Esophagus muscularis mucosa (tissue), 4 donors: Measurements from ENCODE around the gene MTHFD2L. TPM values are rescaled to one million over a fixed set of nuclear protein-coding genes. Genes with fewer than 3 reads are reported as not detected.

ENCODE experiments used
- DNase-seq: peaks from one replicate; pipeline ENCODE4 v3.0.0-alpha.2; 2017; ENCODE audit errors: extremely low spot score
- H3K27ac ChIP-seq, 4 donors: fragments of 200-600 bp; sonication (generic); replicated peaks in 1 of 4; 1 replicate in 3 of 4; 2 replicates in 1 of 4; pipeline ENCODE4 v1.5.1; 2016 to 2019; ENCODE audit warnings: mild to moderate bottlenecking in 1 of 4
- H3K27me3 ChIP-seq, 4 donors: fragments of 200-600 bp; sonication (generic); one replicate each; pipeline versions ENCODE4 v1.5.1 to v1.6.0; 2016 to 2019
- H3K36me3 ChIP-seq, 4 donors: fragments of 200-600 bp; sonication (generic); one replicate each; pipeline ENCODE4 v1.5.1; 2016 to 2019
- H3K4me1 ChIP-seq, 4 donors: fragments of 200-600 bp; sonication (generic); one replicate each; pipeline ENCODE4 v1.5.1; 2016 to 2019
- H3K4me3 ChIP-seq, 4 donors: fragments of 200-600 bp; sonication (generic); 1 replicate in 2 of 4; 2 replicates in 2 of 4; pipeline ENCODE4 v1.5.1; 2016 to 2019; ENCODE audit warnings: mild to moderate bottlenecking in 4 of 4, moderate library complexity in 1 of 4
- H3K9me3 ChIP-seq, 4 donors: fragments of 200-600 bp; sonication (generic); 1 replicate in 3 of 4; 2 replicates in 1 of 4; pipeline ENCODE4 v1.5.1; 2016 to 2019
- CTCF ChIP-seq, 3 experiments: fragments of 200-600 bp in 2 of 3; fragments of 450-650 bp in 1 of 3; sonication (generic) in 2 of 3; IDR thresholded peaks; one replicate each; pipeline ENCODE4 v1.5.1; 2017 to 2019; ENCODE audit warnings: antibody characterized with exemption in 3 of 3, mild to moderate bottlenecking in 2 of 3, moderate library complexity in 1 of 3
- EP300 ChIP-seq: sonication (generic); formaldehyde crosslinking; IDR thresholded peaks from one replicate; pipeline ENCODE4 v1.6.1; 2017; ENCODE audit warnings: antibody characterized with exemption
- POLR2A ChIP-seq: fragments of 450-650 bp; IDR thresholded peaks from one replicate; pipeline ENCODE4 v1.6.1; 2017; ENCODE audit warnings: antibody characterized with exemption, moderate library complexity, mild to moderate bottlenecking, low read depth
- POLR2AphosphoS5 ChIP-seq, 2 donors: sonication (generic); formaldehyde crosslinking; IDR thresholded peaks; one replicate each; pipeline ENCODE4 v1.6.1; 2017; ENCODE audit warnings: antibody characterized with exemption in 2 of 2
- WGBS: methylation state at CpG from one replicate; pipeline ENCODE4 v1.1.5; 2018; 5-methylcytosine and 5-hydroxymethylcytosine counted together
- intact Hi-C: fragments of 100-400 bp; cut with DNase I; formaldehyde crosslinking; loops from one replicate; pipeline ENCODE4 v1.15.1; 2023
- total RNA-seq, 4 donors: library from RNA; depleted of rRNA; stranded (reverse); fragments of >200 nt; gene quantifications; one replicate each; pipeline versions ENCODE4 v1.1.0 to v1.2.1, GENCODE V29; 2016

Gene MTHFD2L
- total RNA-seq, 4 donors from 2014 or later, result 10.2 to 23.7 (median 19.2) TPM

GRCh38 chr4:74268643-74269042, 110.7 kb downstream of the MTHFD2L start:
- H3K27ac ChIP-seq, result no peak overlapping the region
- no peak overlapping the region for H3K4me3 ChIP-seq
- DNase-seq, result no peak
- TF ChIP-seq POLR2AphosphoS5 (IDR thresholded peaks at IDR 0.05) (no peak), EP300 (no peak), POLR2A (no peak), CTCF (IDR thresholded peaks at IDR 0.05) (no peak)
- H3K27me3 ChIP-seq, result no peaks in the 10 kb centered on the region
- intact Hi-C loops, result no loop called here
- H3K9me3 ChIP-seq, result no peaks in the 10 kb centered on the region
- 97% methylated on average over 2 of the region's 2 CpGs for WGBS
- H3K4me1 ChIP-seq, result no peaks in the 10 kb centered on the region
- H3K36me3 ChIP-seq, result no peaks in the 10 kb centered on the region

- intact Hi-C loops, result no loop called here
- Histone ChIP-seq H3K27ac (no peak overlapping the region), H3K36me3 (no peaks in the 10 kb centered on the region), H3K27me3 (no peaks in the 10 kb centered on the region), H3K4me1 (no peaks in the 10 kb centered on the region), H3K9me3 (no peaks in the 10 kb centered on the region), H3K4me3 (no peak overlapping the region)
- 98% methylated on average over 3 of the region's 3 CpGs for WGBS
- no peak for DNase-seq
- TF ChIP-seq EP300, result no peak
- TF ChIP-seq POLR2AphosphoS5 (IDR thresholded peaks at IDR 0.05), result no peak
- TF ChIP-seq POLR2A, result no peak
- TF ChIP-seq CTCF (IDR thresholded peaks at IDR 0.05), result no peak
These were observed 120.6 kb downstream of the MTHFD2L start for GRCh38 chr4:74278490-74278889.

- Histone ChIP-seq H3K4me1 (no peaks in the 10 kb centered on the region), H3K27me3 (no peaks in the 10 kb centered on the region), H3K27ac (no peak overlapping the region), H3K9me3 (no peaks in the 10 kb centered on the region), H3K36me3 (no peaks in the 10 kb centered on the region), H3K4me3 (no peak overlapping the region)
- no peak for TF ChIP-seq CTCF (IDR thresholded peaks at IDR 0.05)
- intact Hi-C loops, result no loop called here
- DNase-seq, result no peak
- whole genome bisulfite sequencing, result 93% methylated on average over 3 of the region's 3 CpGs
These were observed 121.8 kb downstream of the MTHFD2L start for GRCh38 chr4:74279716-74280115.

GRCh38 chr4:74282926-74283325, 125.0 kb downstream of the MTHFD2L start:
- TF ChIP-seq EP300 (no peak), POLR2AphosphoS5 (IDR thresholded peaks at IDR 0.05) (no peak), CTCF (IDR thresholded peaks at IDR 0.05) (no peak), POLR2A (no peak)
- no peak overlapping the region for H3K27ac ChIP-seq
- H3K27me3 ChIP-seq, result no peaks in the 10 kb centered on the region
- no peak for DNase-seq
- H3K36me3 ChIP-seq, result no peaks in the 10 kb centered on the region
- H3K9me3 ChIP-seq, result no peaks in the 10 kb centered on the region
- intact Hi-C loops, result no loop called here
- H3K4me3 ChIP-seq, result no peak overlapping the region
- no peaks in the 10 kb centered on the region for H3K4me1 ChIP-seq

- Histone ChIP-seq H3K4me1 (no peaks in the 10 kb centered on the region), H3K36me3 (no peaks in the 10 kb centered on the region), H3K4me3 (no peak overlapping the region), H3K27ac (no peak overlapping the region), H3K9me3 (no peaks in the 10 kb centered on the region), H3K27me3 (no peaks in the 10 kb centered on the region)
- no peak for TF ChIP-seq CTCF (IDR thresholded peaks at IDR 0.05)
- TF ChIP-seq POLR2AphosphoS5 (IDR thresholded peaks at IDR 0.05), result no peak
- no peak for TF ChIP-seq EP300
- no peak for TF ChIP-seq POLR2A
- 92% methylated on average over 2 of the region's 2 CpGs for WGBS
- intact Hi-C loops, result no loop called here
- no peak for DNase-seq
These were observed 125.7 kb downstream of the MTHFD2L start for GRCh38 chr4:74283614-74284013.
